Epithelial cell of esophagus (primary cell): ENCODE measurements around the gene GAS2L1.

Experiments used
- DNase-seq: peaks from one replicate; pipeline ENCODE4 v3.0.0; 2010; ENCODE audit warnings: low read depth
- H3K4me3 ChIP-seq: 2 replicates; pipeline ENCODE4 v1.5.1; 2011; ENCODE audit warnings: mild to moderate bottlenecking, low read length, control low read depth
- TF ChIP-seq, protein P1 (sequence below): IDR thresholded peaks from 2 replicates; pipeline ENCODE4 v1.5.1; 2011; ENCODE audit warnings: low read depth, mild to moderate bottlenecking, low read length, control low read depth, inconsistent platforms; ENCODE audit not compliant: insufficient read depth; ENCODE audit errors: missing control alignments

GAS2L1 gene

DNA sequence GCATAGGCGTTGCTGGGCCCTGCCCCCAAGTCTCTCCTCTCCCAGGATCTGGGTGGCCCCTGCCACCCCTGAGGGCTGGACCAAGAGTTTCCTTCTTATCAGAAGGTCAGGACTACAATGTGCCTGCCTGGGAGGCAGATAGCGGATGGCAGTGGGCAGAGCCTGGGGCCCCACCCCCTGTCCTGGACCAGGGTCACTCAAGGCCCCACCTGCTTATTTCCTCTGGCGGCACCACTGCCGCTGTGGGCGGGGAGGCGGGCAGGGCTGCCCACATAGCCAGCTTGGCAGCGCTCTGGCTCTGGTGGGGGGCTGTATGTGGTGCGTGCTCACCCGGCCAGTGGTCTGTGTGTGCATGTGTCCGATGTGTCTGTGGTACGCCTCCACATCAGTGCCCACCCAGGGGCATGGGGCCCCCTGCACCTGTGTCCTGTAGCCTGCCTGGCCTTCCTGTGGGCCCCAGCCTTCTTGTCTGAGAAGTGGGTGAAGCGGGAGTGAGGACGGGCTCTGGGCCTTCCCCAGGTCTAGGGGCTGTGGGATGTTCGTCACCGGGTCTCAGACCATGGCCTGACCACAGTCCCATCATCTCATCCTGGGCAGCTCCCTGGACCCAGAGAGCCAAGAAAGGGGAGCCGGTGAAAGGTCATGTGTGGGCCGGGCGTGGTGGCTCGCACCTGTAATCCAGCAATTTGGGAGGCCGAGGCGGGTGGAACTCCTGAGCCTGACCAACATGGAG is 3.0 kb downstream of the GAS2L1 start:
- no peak for DNase-seq
- TF ChIP-seq, protein P1, sequence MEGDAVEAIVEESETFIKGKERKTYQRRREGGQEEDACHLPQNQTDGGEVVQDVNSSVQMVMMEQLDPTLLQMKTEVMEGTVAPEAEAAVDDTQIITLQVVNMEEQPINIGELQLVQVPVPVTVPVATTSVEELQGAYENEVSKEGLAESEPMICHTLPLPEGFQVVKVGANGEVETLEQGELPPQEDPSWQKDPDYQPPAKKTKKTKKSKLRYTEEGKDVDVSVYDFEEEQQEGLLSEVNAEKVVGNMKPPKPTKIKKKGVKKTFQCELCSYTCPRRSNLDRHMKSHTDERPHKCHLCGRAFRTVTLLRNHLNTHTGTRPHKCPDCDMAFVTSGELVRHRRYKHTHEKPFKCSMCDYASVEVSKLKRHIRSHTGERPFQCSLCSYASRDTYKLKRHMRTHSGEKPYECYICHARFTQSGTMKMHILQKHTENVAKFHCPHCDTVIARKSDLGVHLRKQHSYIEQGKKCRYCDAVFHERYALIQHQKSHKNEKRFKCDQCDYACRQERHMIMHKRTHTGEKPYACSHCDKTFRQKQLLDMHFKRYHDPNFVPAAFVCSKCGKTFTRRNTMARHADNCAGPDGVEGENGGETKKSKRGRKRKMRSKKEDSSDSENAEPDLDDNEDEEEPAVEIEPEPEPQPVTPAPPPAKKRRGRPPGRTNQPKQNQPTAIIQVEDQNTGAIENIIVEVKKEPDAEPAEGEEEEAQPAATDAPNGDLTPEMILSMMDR, result no peak
- no peak overlapping the region for H3K4me3 ChIP-seq

DNA sequence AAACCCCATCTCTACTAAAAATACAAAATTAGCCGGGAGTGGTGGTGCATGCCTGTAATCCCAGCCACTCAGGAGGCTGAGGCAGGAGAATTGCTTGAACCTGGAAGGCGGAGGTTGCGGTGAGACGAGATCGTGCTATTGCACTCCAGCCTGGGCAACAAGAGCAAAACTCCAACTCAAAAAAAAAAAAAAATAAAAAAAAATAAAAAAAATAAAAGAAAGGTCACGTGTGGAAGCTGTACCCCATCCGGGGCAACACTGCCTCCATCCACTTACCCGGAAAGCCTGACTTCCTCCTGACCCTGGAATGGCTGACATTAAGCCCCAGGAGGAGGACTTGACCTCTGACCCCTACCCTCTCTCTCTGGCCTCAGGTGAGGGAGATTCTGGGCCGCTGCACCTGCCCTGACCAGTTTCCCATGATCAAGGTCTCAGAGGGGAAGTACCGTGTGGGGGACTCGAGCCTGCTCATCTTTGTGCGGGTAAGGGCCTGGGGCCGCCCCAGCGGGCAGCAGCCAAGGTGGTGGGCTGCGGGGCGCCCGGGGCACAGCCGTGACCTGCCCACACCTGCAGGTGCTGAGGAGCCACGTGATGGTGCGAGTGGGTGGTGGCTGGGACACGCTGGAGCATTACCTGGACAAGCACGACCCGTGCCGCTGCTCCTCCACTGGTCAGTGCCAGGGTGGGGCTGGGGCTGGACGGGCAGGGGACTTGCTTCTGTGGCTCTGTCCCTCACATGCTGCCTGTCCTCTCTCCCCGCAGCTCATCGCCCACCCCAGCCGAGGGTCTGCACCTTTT is 3.8 kb downstream of the GAS2L1 start:
- no peak for DNase-seq
- TF ChIP-seq, protein P1, result no peak
- H3K4me3 ChIP-seq, result no peak overlapping the region

DNA sequence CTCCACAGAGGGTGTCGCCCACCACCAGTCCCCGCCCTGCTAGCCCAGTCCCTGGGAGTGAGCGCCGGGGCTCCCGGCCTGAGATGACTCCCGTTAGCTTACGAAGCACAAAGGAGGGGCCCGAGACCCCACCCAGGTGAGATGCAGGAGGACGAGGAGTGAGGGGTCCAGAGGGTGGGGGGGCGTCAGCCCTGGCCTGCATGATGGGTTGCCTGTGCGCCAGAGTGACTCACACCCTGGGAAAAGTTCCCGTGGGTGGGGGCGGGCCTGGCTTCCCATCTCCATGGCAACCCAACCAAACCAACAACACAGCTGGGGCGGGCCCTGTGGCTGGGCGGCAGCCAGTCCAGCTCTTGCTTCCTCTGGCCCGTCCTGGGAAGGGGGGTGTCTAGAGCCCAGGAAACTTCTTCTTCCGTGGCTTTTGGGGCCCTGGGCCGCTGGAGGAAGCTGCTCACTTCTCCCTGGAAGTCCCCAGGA is 4.5 kb downstream of the GAS2L1 start:
- DNase-seq, result peak; percentile 96
- TF ChIP-seq, protein P1, result no peak
- H3K4me3 ChIP-seq, result no peak overlapping the region

DNA sequence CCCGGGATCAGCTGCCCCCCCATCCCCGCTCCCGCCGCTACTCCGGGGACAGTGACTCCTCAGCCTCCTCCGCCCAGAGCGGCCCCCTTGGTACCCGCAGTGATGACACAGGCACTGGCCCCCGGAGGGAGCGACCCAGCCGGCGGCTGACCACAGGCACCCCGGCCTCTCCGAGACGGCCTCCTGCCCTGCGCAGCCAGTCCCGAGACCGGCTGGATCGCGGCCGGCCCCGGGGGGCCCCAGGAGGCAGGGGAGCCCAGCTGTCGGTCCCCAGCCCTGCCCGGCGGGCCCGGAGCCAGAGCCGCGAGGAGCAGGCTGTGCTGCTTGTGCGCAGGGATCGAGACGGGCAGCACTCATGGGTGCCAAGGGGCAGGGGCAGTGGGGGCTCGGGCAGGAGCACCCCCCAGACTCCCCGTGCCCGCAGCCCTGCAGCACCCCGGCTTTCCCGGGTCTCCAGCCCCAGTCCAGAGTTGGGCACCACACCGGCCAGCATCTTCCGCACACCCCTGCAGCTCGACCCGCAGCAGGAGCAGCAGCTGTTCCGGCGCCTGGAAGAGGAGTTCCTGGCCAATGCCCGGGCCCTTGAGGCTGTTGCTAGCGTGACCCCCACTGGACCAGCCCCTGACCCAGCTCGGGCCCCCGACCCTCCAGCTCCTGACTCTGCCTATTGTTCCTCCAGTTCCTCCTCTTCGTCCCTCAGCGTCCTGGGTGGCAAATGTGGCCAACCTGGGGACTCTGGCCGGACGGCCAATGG is 5.2 kb downstream of the GAS2L1 start:
- DNase-seq, result no peak
- TF ChIP-seq, protein P1, result no peak
- no peak overlapping the region for H3K4me3 ChIP-seq

DNA sequence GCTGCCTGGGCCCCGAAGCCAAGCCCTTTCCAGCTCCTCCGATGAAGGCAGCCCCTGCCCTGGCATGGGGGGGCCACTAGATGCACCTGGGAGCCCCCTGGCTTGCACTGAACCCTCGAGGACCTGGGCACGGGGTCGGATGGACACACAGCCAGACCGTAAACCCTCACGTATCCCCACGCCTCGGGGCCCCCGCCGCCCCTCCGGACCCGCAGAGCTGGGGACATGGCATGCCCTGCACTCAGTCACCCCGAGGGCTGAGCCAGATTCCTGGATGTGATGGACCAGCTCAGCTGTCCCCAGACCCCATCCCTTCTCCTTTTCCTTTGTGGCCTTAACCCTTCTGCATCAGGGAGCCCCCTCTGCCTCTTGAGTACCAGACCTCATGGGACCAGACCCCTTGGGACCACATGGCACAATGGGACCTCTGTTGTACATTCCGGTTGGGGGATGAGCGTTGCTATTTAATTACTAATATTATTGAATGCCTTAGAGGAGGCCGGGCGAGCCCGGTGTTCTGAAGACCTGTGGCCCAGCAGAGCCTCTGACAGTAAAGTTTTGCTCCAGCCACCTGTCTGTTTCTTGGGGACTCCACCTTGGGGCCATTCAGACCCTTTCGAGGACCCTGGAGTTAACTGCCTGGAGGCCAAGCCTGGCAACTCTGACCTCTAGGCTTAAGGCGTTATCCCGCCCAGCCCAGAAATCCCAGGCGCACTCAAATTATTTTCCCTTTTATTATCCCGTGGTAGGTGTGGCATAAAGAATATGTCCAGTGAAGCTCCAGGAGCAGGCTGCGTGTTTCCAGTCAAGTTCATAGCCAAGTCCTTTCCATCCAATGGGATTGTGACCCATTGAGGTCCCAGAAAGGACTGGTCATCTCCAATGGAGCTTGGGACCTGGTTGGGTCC is 6.0 kb downstream of the GAS2L1 start:
- DNase-seq, result no peak
- no peak overlapping the region for H3K4me3 ChIP-seq
- TF ChIP-seq, protein P1, result no peak

DNA sequence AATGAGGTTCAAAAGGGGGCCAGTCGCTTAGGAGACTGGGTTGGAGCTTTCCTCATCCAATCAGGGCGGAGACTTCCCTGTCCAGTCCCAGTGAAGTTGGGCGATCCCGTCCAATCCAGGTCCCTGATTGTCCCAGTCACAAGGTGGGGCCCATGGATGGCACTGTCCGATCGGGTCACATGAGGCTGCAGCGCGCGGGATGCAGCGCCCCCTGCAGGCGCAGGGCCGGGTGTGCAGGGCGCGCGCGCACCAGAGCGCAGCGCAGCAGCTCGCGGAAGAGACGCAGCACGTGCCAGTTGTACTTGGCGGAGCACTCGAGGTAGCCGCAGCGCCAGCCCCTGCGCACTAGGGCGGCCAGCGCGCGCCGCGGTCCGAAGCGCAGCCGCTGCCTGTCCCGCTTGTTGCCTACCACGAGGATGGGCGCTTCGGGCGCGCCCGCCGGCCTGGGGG is 6.7 kb downstream of the GAS2L1 start:
- TF ChIP-seq, protein P1, result peak; percentile 50
- H3K4me3 ChIP-seq, result no peak overlapping the region
- peak; percentile 43 for DNase-seq
